ENCODE measurements around the gene RXRG. TPM values are rescaled to one million over a fixed set of nuclear protein-coding genes. Genes with fewer than 3 reads are reported as not detected.

RXRG gene
- total and polyA plus RNA-seq, 9 of the 15 experiments (the other 6 are each of a cell fraction or from before 2014, with no cell fraction given): not detected

- Histone ChIP-seq H3K4me2 (ENCODE audit: insufficient read depth, low read length) (no peak overlapping the region), H3K27me3 (ENCODE audit: control insufficient read depth in 2 of 2, insufficient read depth in 2 of 2, low read length in 2 of 2) (peaks cover 0 to 21% of the 10 kb centered on the region in 2 experiments; a peak in 4 of 5 replicates), H3K9me1 (ENCODE audit: control insufficient read depth, insufficient read depth, low read length) (no peaks in the 10 kb centered on the region), H3K4me1 (replicated peaks in 1 of 2; ENCODE audit: control insufficient read depth in 2 of 2, insufficient read depth in 2 of 2, low read length in 2 of 2) (no peaks in the 10 kb centered on the region), H3K9me3 (replicated peaks; ENCODE audit: control insufficient read depth, insufficient read depth, low read depth, low read length) (no peaks in the 10 kb centered on the region), H3K36me3 (ENCODE audit: control insufficient read depth, insufficient read depth, low read length) (no peaks in the 10 kb centered on the region), H3K79me2 (ENCODE audit: control insufficient read depth, insufficient read depth, low read length) (no peaks in the 10 kb centered on the region), H3K27ac (ENCODE audit: extremely low read depth, low read depth, low read length) (no peak overlapping the region), H4K20me1 (replicated peaks; ENCODE audit: control insufficient read depth, insufficient read depth, low read length) (no peaks in the 10 kb centered on the region), H3K9ac (ENCODE audit: insufficient read depth in 1 of 2, low read depth in 2 of 2, low read length in 2 of 2) (no peak overlapping the region), H2AFZ (ENCODE audit: low read depth, low read length) (no peak overlapping the region), H3K4me3 (no peak overlapping the region)
- WGBS (ENCODE audit: insufficient coverage, low coverage, missing lambda C conversion rate): 2% methylated on average over 3 of the region's 3 CpGs
- intact Hi-C loops (cut with micrococcal nuclease): no loop called here
- FAIRE-seq (peak; percentile 40), ATAC-seq (peak; percentile 72), DNase-seq (ENCODE audit: extremely low read depth in 1 of 4, low spot score in 3 of 4) (no peak)
- no TSS peak for BruUV-seq (replicated peaks)
- no peak for TF ChIP-seq TFAM (CRISPR knock-in tag; conservative IDR thresholded peaks at IDR 0.05)
- TF ChIP-seq TARDBP (IDR thresholded peaks at IDR 0.05): no peak
- no peak for TF ChIP-seq TAF7 (tag; IDR thresholded peaks at IDR 0.05)
- no peak for TF ChIP-seq ZNF764 (CRISPR knock-in tag; IDR thresholded peaks at IDR 0.05; ENCODE audit: low read depth)
- TF ChIP-seq ZNF592 (IDR thresholded peaks at IDR 0.05): no peak
- no peak for TF ChIP-seq KAT7 (CRISPR knock-in tag; IDR thresholded peaks at IDR 0.05; ENCODE audit: borderline replicate concordance)
- TF ChIP-seq ZFP91 (CRISPR knock-in tag; IDR thresholded peaks at IDR 0.05): no peak
- no peak for TF ChIP-seq SFPQ (IDR thresholded peaks at IDR 0.05; ENCODE audit: low read depth, low read length)
- TF ChIP-seq ZNF316 (IDR thresholded peaks at IDR 0.05): no peak
- no peak for TF ChIP-seq ERF (CRISPR knock-in tag; IDR thresholded peaks at IDR 0.05)
- no peak for TF ChIP-seq MAFG (tag; conservative IDR thresholded peaks at IDR 0.05)
- no peak for TF ChIP-seq TBL1XR1 (IDR thresholded peaks at IDR 0.05; ENCODE audit: low read length in 2 of 2)
- TF ChIP-seq ZNF3 (CRISPR knock-in tag; IDR thresholded peaks at IDR 0.05): no peak
- TF ChIP-seq SMAD3 (CRISPR knock-in tag; conservative IDR thresholded peaks at IDR 0.05): no peak
- TF ChIP-seq GTF2A2 (tag; IDR thresholded peaks at IDR 0.05): no peak
- no peak for TF ChIP-seq U2AF2 (optimal IDR thresholded peaks at IDR 0.05; ENCODE audit: low read depth, low read length)
- in situ Hi-C loops (cut with MboI): no loop called here
- CTCF ChIA-PET (ENCODE audit: low intra/inter-chr PET ratio): no interaction called here
- POLR2A ChIA-PET: interaction anchor here (0.7 to 1.7 kb wide), 4 partner anchors 9 to 13 kb away, joined by 3 to 4 read pairs (median 4); no protein-coding TSS in a partner anchor
Measured at GRCh38 chr1:165463978-165464377, 19.1 kb upstream of the RXRG start.
